Heart right ventricle (tissue), 16 donors: ENCODE results near the gene NUMBL. TPM values are rescaled to one million over a fixed set of nuclear protein-coding genes. Genes with fewer than 3 reads are reported as not detected.
A peak's percentile ranks its signal among the peaks of the same experiment; 100 is the strongest.
"Not testable (repeated sequence)": the region's sequence is repeated elsewhere in the genome, so short reads cannot be mapped to it uniquely, and the experiment has no call there.

Experiments
- ATAC-seq, 8 donors: fragments of 200-7000 bp; cut with Tn5 transposase; one replicate each; pipeline ENCODE4 v1.9.1; 2020; ENCODE audit warnings: mild to moderate bottlenecking in 8 of 8, moderate library complexity in 8 of 8, moderate number of reproducible peaks in 1 of 8
- DNase-seq, 2 donors: peaks; one replicate each; pipeline ENCODE4 v3.0.0-alpha.2; 2020
- H3K27ac ChIP-seq, 10 donors: fragments of 200-600 bp; sonication (generic) in 2 of 10; one replicate each; pipeline versions ENCODE4 v1.5.0 to v1.8.0; 2020 to 2022; ENCODE audit warnings: mild to moderate bottlenecking in 3 of 10
- H3K27me3 ChIP-seq, 7 donors: fragments of 200-600 bp; one replicate each; pipeline ENCODE4 v1.8.0; 2021 to 2022; ENCODE audit warnings: mild to moderate bottlenecking in 2 of 7
- H3K36me3 ChIP-seq, 9 donors: fragments of 200-600 bp; sonication (generic) in 1 of 9; one replicate each; pipeline versions ENCODE4 v1.5.0 to v1.8.0; 2020 to 2022; ENCODE audit warnings: mild to moderate bottlenecking in 2 of 9
- H3K4me1 ChIP-seq, 9 donors: fragments of 200-600 bp; sonication (generic) in 1 of 9; one replicate each; pipeline versions ENCODE4 v1.5.0 to v1.8.0; 2020 to 2022; ENCODE audit warnings: mild to moderate bottlenecking in 4 of 9
- H3K4me3 ChIP-seq, 10 donors: fragments of 200-600 bp; sonication (generic) in 2 of 10; one replicate each; pipeline versions ENCODE4 v1.5.0 to v1.8.0; 2020 to 2022; ENCODE audit warnings: mild to moderate bottlenecking in 7 of 10, moderate library complexity in 2 of 10
- H3K9me3 ChIP-seq, 11 donors: fragments of 200-600 bp in 10 of 11; sonication (generic) in 2 of 11; one replicate each; pipeline versions ENCODE4 v1.5.0 to v1.8.0; 2013 to 2022; ENCODE audit warnings: mild to moderate bottlenecking in 2 of 11, control low read depth in 1 of 11, moderate library complexity in 1 of 11
- WGBS, 2 donors: extraction: QIAGEN DNeasy Blood & Tissue Kit; methylation state at CpG; one replicate each; pipeline ENCODE4 v1.1.7; 2013; ENCODE audit warnings: inconsistent platforms in 1 of 2; 5-methylcytosine and 5-hydroxymethylcytosine counted together
- intact Hi-C, 10 donors: fragments of 100-400 bp; cut with DNase I; formaldehyde crosslinking; loops; one replicate each; pipeline versions ENCODE4 v1.11.1 to v1.14.2; 2022
- polyA plus RNA-seq, 2 donors: library from polyadenylated mRNA; stranded (reverse); fragments of 200-250 nt; gene quantifications; one replicate each; pipeline ENCODE4 v1.2.3, GENCODE V29; 2013
- total RNA-seq, 10 donors: library from RNA; stranded (reverse); fragmentation: NEBNext Ultra II Directional in 3 of 10; extraction: Animal tissue kit (Norgen Biotek cat#: 25700) in 3 of 10; gene quantifications; one replicate each; pipeline versions ENCODE4 v1.2.1 to v1.2.4, GENCODE V29; 2021 to 2023
- TF ChIP-seq, protein P1 (sequence below), 9 donors: fragments of 200-600 bp; sonication (generic) in 2 of 9; IDR thresholded peaks; one replicate each; pipeline versions ENCODE4 v1.5.0 to v1.8.0; 2021 to 2022; ENCODE audit warnings: antibody characterized with exemption in 9 of 9, mild to moderate bottlenecking in 5 of 9, moderate library complexity in 1 of 9
- donor health status: Arrhythmogenic right ventricular cardiomyopathy.
- donor health status: ischemic (EF 13 %, LVEDD 7.1; RV severe dilation, severe dysfunction).
- donor health status: healthy with polysubstance abuse.
- donor health status: DM: no; HTN: yes; CAD: no.
- donor health status: DM: no; HTN: no; CAD: no.
- donor health status: ischemic (EF 25% LVEDD 6.9; RV normal size, moderate dysfunction).
- donor health status: ischemic (EF 25% LVEDD 5.7; RV mildly dilated, moderate dysfunction).
- donor health status: healthy.
- donor health status: DM: yes; HTN: yes; CAD: no.
- donor health status: Ischemic cardiomyopathy.
- donor health status: ischemic (EF 35%, LVEDD 5.7; RV mildly dilated, moderate dysfunction).
- donor health status: nonischemic (EF 11% LVEDD 7.7; RV severe dilation, severe dysfunction).
- donor health status: DM: yes; HTN: yes; CAD: no.
- donor health status: PGD.
- donor health status: ischemic (EF 29% LVEDD 5.4; RV normal size, mild dysfunction).
- donor health status: nonischemic (EF 23%, LVEDD 6.1; RV moderate dilation, normal function).

The NUMBL gene
- total and polyA plus RNA-seq, 12 donors, result 7.1 to 15.3 (median 10.7) TPM

DNA sequence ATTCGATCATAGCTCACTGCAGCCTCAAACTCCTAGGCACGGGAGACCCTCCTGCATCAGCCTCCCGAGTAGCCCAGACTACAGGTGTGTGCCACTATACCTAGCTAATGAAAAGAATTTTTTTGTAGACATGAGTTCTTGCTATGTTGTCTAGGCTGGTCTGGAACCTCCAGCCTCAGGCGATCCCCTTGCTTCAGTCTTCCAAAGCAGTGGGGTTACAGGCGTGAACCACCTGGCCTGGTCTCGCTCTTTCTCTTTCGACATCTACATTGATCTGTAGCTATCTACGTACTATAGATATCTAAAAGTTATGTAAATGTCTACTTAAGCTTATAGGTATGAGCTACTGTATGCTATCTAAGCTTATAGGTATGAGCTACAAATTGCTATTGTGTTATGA lies 32.4 kb downstream of the NUMBL start:
- TF ChIP-seq, protein P1, sequence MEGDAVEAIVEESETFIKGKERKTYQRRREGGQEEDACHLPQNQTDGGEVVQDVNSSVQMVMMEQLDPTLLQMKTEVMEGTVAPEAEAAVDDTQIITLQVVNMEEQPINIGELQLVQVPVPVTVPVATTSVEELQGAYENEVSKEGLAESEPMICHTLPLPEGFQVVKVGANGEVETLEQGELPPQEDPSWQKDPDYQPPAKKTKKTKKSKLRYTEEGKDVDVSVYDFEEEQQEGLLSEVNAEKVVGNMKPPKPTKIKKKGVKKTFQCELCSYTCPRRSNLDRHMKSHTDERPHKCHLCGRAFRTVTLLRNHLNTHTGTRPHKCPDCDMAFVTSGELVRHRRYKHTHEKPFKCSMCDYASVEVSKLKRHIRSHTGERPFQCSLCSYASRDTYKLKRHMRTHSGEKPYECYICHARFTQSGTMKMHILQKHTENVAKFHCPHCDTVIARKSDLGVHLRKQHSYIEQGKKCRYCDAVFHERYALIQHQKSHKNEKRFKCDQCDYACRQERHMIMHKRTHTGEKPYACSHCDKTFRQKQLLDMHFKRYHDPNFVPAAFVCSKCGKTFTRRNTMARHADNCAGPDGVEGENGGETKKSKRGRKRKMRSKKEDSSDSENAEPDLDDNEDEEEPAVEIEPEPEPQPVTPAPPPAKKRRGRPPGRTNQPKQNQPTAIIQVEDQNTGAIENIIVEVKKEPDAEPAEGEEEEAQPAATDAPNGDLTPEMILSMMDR (IDR thresholded peaks at IDR 0.05), result no peak
- DNase-seq, result no peak
- H3K4me3 ChIP-seq, result no peak overlapping the region
- no peaks in the 10 kb centered on the region for H3K36me3 ChIP-seq
- no peak for ATAC-seq
- H3K9me3 ChIP-seq, result no peaks in the 10 kb centered on the region
- peaks cover 0 to 13% (median 3%) of the 10 kb centered on the region in 9 donors for H3K4me1 ChIP-seq
- intact Hi-C loops, result no loop called here
- 92 to 99% methylated on average over 8 of the region's 8 CpGs for WGBS, 2 donors
- no peaks in the 10 kb centered on the region for H3K27me3 ChIP-seq
- H3K27ac ChIP-seq, result no peak overlapping the region

DNA sequence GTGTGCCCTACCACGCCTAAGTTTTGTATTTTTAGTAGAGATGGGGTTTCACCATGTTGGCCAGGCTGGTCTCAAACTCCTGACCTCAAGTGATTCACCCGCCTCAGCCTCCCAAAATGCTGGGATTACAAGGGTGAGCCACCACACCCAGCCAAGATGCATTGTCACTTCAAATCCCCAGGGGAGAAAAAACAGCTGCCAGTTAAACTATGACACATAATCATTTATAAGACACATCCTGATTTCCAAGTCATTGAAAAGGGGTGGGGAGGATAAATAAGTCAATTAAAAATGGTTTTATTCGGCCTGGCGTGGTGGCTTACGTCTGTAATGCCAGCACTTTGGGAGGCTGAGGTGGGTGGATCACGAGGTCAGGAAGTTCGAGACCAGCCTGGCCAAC lies 34.8 kb downstream of the NUMBL start:
- intact Hi-C loops, DNase-seq, H3K27me3 ChIP-seq, H3K27ac ChIP-seq, H3K4me3 ChIP-seq, H3K9me3 ChIP-seq, H3K36me3 ChIP-seq, ATAC-seq: not testable (repeated sequence)
- WGBS, 2 donors, result 81 to 85% methylated on average over 7 of the region's 7 CpGs
- peaks cover 0 to 25% (median 8%) of the 10 kb centered on the region in 9 donors for H3K4me1 ChIP-seq

DNA sequence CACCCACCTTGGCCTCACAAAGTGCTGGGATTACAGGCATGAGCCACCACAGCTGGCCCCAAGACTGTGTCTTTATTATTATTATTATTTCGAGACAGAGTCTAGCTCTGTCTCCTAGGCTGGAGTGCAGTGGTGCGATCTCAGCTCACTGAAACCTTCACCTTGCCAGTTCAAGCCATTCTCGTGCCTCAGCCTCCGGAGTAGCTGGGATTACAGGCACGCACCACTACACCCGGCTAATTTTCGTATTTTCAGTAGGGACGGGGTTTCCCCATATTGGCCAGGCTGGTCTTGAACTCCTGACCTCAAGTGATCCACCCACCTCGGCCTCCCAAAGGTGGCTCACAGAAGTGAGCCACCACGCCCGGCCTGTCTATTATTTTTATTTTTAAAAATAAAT lies 38.1 kb downstream of the NUMBL start:
- WGBS, 2 donors, result 66 to 78% methylated on average over 11 of the region's 11 CpGs
- H3K4me3 ChIP-seq, H3K36me3 ChIP-seq, DNase-seq, H3K27me3 ChIP-seq, H3K9me3 ChIP-seq, intact Hi-C loops: not testable (repeated sequence)
- Histone ChIP-seq H3K27ac (peak overlapping the region in 5 of 10 donors; percentile 8 to 55 (median 44)), H3K4me1 (peaks cover 0 to 31% (median 13%) of the 10 kb centered on the region in 9 donors)
- peak in 2 of 8 donors; percentile 8 to 19 for ATAC-seq

DNA sequence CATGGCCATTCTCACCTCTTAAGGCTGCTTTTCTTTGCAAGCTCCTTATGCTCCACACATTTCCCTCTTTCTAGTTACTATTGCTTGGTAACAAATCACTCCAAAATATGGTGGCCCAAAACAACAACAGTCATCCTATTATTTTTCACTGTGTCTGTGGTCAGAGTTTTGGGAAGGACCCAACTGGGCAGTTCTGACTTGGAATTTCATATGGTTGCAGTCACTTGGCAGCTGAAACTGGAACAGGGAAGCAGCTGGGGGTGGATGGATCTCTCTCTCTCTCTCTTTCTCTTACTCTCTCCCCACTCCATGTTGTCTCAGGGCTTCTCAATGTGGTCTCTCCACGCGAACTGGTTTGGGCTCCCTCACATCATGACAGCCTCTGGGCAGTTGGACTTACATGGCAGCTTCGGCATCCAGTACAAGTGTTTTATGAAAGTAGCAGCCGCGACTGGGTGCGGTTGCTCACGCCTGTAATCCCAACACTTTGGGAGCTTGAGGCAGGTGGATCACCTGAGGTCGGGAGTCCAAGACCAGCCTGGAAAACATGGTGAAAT lies 39.6 kb downstream of the NUMBL start:
- intact Hi-C loops, result no loop called here
- peak in 1 of 2 donors; percentile 51 for DNase-seq

DNA sequence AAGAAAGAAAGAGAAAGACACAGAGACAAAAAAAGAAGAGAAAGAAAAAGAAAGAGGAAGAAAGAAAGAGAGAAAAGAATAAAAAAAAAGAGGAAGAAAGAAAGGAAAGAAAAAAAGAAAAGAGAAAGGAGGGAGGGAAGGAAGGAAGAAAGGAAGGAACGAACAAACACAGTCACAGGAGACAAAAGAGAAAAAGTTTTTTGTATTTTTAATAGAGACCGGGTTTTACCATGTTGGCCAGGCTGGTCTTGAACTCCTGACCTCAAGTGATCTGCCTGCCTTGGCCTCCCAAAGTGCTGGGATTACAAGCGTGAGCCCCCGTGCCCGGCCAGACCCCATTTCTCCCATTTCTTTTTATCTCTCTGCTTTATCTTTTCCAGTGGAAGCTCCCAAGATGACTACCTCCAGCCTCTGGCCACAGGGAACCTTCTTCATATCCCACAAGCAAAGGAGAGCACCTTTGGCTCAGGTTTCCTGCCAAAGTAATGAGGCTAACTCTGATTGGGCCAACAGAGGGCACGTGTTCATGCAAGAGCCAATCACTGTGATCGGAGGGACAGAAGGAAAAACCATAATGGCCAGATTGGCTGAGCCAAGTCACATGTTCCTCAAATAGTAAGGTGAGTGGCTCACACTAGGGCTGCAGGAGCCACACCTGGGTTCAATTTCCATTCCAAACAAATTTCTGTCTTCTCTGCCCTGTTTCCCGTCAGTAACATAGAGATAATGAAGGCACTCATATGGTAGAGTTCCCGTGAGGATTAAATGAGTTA lies 40.4 kb downstream of the NUMBL start:
- Histone ChIP-seq H3K27ac (peak overlapping the region in 7 of 10 donors; percentile 6 to 46 (median 28)), H3K4me1 (peaks cover 0 to 51% (median 23%) of the 10 kb centered on the region in 9 donors)
- H3K36me3 ChIP-seq, H3K9me3 ChIP-seq, DNase-seq, H3K27me3 ChIP-seq, H3K4me3 ChIP-seq, intact Hi-C loops, ATAC-seq: not testable (repeated sequence)
- 87 to 89% methylated on average over 9 of the region's 9 CpGs for whole genome bisulfite sequencing, 2 donors

More for the DNA sequence above, 39.6 kb downstream of the NUMBL start:
- Histone ChIP-seq H3K27me3 (no peaks in the 10 kb centered on the region), H3K4me1 (peaks cover 0 to 43% (median 20%) of the 10 kb centered on the region in 9 donors), H3K9me3 (no peaks in the 10 kb centered on the region), H3K27ac (peak overlapping the region in 7 of 10 donors; percentile 6 to 55 (median 44)), H3K36me3 (no peaks in the 10 kb centered on the region), H3K4me3 (no peak overlapping the region)
- TF ChIP-seq, protein P1 (IDR thresholded peaks at IDR 0.05), result no peak
- 90 to 93% methylated on average over 8 of the region's 8 CpGs for WGBS, 2 donors
- ATAC-seq, result peak in 2 of 8 donors; percentile 31 to 56
